OCI-LY1 (cell line): Measurements from ENCODE around the gene SOX3.

Source experiments
- CTCF ChIP-seq: fragments of 200-600 bp; sonication (generic), shearing (Covaris generic); IDR thresholded peaks from 2 replicates; pipeline ENCODE4 v1.5.1; 2017; ENCODE audit warnings: mild to moderate bottlenecking, antibody characterized with exemption, low read length, moderate library complexity, mixed read lengths
- EZH2 ChIP-seq: fragments of 200-600 bp; sonication (generic), shearing (Covaris generic); IDR thresholded peaks from 2 replicates; pipeline ENCODE4 v1.8.0; 2017; ENCODE audit warnings: borderline replicate concordance, mixed run types, mild to moderate bottlenecking, antibody characterized with exemption, low read length, moderate library complexity, mixed read lengths

GRCh38 chrX:140526171-140526570 lies 21.3 kb upstream of the SOX3 start:
- TF ChIP-seq CTCF (no peak), EZH2 (no peak)
